GM18526 (cell line): Measurements from ENCODE around the gene FRMD5.

Experiments
- POLR2A ChIP-seq: IDR thresholded peaks from 3 replicates; pipeline ENCODE4 v1.6.1; 2011; ENCODE audit not compliant: insufficient read length; ENCODE audit errors: extremely low read depth

The FRMD5 gene

DNA sequence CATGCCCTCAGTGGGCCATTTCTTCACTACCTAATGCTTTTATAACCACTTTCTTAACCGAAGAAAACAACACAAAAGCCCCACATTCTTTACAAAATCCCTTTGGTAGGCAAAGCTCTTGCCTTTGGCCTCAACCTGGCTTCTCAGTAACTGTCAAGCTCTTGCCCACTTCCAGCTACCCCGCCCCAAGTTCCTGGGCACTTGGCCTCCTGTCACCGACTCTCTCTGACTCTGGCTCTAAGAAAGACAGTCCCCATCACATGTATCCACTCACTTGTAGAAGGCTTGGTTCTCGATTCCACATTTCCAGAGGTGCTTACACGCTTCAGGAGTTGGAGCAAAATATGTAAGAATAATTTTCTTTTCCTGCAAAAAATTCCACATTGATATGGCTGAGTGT lies 307.2 kb downstream of the FRMD5 start:
- no peak for TF ChIP-seq POLR2A

DNA sequence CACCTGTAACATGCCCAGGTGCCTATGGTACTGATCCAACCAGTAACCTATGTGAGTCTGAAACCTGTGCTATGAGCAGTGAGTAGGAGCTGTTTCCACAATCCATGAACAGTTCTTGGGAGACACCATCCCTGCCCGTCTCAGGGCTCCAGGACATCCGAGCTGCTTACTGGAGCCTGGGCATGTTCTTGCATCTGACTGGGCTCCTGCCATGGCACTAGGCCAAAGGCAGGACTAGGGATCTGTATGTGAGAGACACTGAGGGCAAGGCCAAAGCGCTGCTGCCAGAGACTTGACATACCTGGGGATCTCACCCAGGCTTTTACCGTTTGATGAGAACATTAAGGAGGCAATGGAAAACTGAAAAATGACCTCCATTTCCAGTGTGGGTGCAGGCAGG lies 308.5 kb downstream of the FRMD5 start:
- TF ChIP-seq POLR2A, result no peak

DNA sequence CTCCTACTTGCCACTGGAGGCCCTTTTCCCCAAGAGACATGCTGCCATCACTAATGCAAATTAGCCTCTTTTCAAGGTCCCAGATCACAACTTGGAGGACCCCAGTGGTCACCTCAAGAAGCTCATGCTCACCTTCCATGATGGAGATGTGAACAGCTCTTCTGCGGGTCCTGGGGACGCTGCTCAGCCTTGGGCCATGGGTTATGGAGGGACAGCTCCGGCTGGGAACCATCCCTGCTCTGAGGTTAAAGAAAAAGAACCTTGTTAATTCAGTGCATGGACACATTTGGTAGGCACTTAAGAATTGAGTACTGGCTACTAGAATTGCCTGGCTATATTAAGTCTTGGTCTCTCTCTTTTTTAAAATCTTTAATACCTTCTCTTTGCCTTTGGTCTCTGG lies 311.5 kb downstream of the FRMD5 start:
- no peak for TF ChIP-seq POLR2A

DNA sequence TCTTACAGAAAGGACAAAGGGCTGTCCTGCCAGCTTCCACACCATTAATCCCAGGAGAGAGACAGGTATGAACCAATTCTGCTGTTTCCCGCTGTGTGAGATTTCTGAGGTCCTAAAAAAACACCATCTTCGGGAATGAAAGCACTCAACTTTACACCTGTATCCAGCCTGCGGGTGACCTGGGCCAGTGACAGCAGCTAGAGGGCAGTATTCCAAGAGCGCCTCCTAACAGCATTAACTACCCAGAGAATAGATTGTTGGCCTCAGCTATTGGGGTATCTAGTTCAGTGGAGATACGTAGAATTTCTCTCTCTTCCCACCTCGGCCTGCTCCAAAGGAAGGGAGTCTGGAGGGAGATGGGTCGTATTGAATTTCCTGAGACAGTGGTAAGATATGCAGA lies 313.1 kb downstream of the FRMD5 start:
- no peak for TF ChIP-seq POLR2A

DNA sequence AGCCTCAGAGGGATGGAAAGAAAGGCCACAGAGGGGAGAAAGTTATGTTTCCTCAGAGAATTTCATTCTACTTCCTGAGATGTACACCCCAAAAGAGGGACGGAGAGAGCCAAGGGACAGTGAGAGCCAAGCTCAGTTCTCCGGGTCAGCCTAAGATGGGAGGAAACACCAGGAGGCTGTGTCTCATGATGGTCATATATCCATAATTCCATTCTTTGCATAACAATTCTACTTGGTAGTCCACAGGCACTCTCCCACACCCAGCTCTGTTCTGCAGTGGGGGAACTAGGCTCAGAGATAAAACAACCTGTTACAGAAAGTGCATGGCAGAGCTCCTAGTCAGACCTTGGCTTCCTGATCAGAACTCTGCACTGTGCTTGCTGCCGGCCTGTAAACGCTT lies 313.8 kb downstream of the FRMD5 start:
- no peak for TF ChIP-seq POLR2A

DNA sequence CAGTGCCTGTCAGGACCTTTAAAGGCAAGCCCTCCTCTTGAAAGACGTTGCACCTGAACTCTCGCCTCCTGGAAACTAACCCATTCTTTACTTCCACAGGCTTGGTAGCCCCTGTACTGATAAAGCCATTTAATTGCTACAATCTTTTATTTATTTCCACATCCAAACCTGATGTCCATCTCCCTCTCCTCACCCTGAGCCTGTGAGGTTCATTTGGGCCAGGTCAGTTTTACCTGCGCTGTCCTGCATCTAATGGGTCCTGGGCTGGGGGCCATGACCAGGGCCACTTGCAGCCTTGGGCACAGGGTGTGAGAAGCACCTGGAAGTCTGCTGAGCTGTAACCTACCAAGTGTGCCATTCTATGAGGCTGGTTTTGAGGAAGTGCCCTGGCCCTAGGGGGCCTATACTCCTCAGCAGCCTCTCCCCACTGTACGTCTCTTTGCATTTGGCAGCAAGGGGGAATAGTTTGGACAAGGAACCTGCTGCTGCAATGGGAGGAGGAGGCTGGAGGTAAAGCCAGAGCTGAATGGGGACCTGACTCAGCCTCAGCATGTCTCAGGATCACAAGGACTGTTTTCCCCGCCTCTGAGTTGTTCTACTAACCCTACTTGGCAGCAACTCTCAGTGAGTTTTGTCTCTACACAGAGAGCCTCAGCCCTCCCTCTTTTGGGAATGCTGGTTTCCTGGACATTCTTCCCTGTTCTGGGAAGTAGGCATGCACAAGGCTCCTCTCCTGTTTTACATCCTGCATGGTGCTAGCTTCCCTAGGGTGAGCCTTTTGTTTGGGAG lies 314.5 kb downstream of the FRMD5 start:
- no peak for TF ChIP-seq POLR2A

DNA sequence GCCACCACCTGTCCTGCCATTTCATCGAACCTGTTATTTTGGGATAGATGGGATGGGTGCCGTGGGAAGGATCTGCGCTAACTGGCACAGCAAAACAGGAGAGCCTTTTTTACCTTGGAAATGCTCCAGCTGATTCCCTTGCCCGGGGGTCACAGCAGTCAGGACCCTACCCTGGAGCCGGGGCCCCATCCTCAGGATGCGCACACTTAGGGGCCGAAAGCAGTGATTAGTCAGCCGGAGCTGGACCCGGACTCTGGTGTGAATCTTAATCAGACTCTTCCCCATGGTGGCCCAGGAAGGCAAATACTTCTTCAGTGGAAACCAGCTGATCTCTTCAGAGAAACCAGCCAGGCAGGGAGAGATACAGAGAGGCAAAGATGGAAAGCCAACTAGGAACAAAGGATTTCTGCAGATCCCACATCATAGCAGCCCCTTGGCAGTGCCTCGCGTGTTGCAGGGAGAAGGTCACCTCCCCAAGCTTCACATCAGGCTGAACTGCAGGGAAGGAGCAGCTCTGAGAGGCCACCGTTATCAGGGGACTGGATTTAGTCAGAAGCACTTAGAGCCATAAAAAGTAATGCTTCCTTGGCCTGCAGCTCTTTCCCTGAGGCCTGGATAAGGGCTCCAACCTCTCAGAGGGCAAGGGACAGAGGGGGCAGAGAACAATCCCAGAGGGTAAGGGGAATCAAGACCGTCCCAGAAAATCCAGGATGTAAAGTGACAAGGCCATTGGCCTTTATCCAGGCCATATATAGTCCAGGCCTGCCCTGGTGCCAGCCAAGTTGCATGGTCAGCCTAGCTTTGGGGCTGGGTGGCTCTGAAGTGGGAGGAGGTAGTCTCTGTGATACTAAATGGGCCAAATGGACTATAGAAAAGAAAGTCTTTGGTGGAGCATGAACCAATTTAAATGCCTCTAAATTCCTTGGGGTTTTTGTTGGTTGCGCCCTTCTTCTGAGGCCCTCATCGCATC lies 315.4 kb downstream of the FRMD5 start:
- no peak for TF ChIP-seq POLR2A

DNA sequence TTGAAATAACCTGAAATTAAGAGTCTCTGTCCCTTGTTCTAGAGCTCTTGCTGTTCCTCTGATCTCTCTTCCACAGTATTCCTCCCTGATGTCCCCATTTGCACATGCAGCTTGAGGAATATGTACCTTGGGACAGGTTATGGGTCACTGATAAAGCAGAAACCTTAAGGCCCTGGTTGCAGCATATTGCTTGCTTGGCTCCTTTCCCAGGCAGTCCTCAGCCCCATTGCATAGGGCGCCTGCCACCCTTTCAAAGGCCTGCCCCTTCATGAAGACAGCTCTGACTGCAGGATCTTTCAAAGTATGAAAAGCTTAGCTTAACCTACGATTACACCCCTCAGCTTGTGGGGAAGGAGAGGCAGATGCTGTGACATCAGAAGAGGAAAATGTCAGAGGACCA lies 316.6 kb downstream of the FRMD5 start:
- TF ChIP-seq POLR2A, result no peak

DNA sequence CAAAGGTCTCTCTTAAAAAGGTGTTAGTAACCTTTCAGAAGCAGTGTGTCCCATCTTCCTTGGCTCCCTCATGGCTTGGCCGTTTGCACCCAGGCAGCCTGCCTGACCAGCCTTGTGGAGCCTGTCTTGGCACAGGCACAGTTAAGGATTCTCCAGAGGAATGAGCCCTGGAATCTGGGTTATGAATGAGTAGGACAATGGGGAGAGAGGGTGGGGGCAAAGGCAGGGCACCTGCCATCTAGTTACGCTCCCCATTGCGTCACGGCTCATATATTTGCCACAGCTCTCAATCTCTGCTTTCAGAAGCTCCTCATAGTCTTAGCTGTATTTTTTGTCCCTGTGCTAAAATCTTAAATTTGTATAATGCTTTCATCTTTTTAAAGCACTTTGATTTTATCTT lies 317.7 kb downstream of the FRMD5 start:
- TF ChIP-seq POLR2A, result no peak

DNA sequence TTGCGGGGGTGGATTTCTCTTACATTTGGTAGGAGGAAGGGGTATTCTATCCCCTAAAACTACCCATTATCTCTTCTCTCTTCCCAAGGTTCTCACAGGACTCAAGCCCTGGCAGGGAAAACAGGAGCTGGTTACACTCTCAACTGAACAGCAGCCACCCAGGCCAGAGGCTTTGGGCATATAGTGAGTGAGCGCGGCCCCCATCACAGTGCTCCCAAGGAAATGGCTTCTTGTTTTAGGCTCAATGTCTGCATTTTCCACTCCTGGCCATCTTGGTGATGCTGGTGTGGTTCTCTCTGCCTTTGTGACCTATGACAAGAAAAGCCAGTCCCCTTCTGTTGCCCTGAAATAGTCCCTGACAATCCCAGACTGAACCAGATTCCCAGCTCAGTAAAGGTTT lies 318.2 kb downstream of the FRMD5 start:
- TF ChIP-seq POLR2A, result no peak

DNA sequence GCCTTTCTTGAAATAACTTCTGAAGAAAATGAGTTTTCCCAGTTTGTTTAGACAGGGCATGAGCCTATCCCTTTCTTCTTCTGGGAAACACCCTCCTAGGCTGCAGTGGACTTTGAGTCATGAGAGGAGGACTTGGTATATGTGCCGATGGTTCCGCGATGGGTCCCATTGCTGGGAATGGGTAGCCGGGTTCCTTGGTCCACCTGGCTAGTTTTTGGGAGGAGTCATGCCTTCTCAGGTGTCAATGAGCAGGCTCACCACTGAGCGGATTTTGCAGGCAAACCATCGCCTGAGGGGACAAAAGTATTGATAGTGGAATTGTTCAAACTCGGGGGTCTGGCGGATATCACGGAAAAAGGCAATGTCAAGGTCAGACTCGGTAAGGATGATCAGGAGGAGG lies 321.4 kb downstream of the FRMD5 start:
- TF ChIP-seq POLR2A, result no peak

DNA sequence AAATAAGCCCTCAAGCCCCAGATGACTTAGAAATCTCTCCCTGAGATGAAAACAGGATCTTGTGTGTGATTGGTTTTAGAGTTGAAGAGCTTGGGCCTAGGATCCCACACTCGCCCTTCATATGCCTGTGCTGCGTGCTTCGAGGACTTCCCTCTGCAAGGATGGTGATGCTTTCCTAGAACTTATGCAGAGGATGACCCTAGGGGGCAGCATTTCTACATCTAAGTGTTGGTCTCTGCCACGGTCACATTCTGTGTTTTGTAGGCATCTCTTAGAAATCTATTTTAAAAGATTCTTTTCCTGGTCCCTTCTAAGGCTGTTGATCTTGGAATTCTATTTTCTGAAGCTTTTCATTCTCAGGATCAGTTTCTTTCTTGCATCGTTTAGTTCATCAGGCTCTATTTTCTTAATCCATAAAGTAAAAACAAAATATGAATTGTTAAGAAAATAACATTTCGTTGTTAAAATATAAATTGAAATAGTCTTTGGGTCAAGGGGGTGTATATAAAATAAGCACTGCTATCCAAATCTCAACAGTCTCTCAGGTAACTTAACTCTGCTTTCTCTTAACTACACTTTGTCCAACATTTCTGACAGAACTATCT lies 322.6 kb downstream of the FRMD5 start:
- TF ChIP-seq POLR2A, result no peak

DNA sequence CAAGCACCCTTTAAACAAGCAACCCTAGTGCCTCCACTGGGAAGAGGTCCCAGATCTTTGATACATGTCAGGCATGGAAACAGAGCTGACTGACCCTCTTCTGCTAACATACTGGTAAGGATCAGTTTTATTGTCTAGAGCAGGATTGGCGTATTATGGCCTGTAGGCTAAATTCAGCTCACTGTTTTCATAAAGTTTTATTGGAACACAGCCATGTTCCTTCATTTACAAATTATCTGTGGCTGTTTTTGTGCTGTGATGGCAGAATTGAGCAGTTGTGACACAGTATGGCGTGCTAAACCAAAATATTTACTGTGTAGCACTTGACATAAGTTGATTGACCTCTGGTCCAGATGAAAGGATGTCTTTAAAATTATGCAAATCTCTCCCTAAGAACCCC lies 323.2 kb downstream of the FRMD5 start:
- no peak for TF ChIP-seq POLR2A

DNA sequence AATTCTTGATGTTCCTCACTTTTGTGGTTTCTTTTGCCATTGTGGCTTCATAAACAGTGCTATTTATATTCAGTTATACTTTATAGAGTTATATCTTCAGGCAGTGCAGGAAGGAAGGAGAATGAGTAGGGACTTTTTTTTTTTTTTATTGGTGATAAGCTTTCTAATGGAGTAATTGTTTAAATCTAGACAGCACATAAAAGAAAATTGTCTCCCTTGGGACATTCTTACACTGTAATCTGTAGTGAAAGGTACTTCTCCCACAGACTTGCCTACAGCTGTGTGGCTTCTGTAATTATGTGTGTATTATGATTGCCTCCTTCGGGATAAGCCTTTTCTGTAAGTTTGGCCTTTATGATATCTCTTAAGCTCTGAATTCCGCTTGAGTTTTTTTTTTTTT lies 326.7 kb downstream of the FRMD5 start:
- no peak for TF ChIP-seq POLR2A

DNA sequence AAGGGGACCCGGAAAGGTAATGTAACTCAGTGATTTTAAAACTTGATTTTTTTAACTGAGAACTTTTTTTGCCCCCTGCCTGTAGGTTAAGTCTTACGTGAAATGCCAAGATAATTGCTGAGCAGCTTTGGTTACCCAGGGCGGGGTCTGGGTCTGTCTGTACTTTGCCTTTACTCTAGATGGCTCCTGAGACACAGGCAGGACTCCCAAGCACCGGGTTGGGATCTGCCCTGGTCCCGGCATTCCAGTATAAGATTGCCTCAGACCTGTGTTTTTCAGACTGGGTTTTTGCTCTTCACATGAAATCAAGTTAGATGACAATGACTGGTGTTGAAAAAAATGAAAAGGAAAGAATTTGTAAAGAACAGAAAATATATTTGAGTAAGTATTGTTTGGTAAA lies 328.0 kb downstream of the FRMD5 start:
- TF ChIP-seq POLR2A, result no peak

DNA sequence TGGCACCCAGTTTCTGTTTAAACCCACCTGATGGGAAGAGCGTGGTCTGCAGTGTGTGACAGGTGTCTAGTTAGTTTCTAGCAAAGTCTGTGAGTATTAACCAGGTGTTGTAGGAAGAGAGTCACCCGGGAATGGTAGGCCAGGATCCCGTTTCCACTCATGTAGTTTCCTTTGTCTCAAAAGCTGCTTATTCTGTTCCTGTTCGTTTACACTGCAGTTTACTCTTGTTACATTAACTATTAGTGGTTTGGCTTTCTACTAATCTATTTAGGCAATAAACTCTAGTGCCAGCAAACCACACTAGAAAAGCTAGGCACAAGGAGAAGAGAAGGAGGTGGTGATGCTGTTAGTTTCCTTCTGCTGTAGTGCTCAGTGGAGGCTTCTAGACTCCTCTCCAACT lies 335.5 kb downstream of the FRMD5 start:
- no peak for TF ChIP-seq POLR2A
